ENCODE data around the gene STK17B. TPM values are rescaled to one million over a fixed set of nuclear protein-coding genes. Genes with fewer than 3 reads are reported as not detected.

The STK17B gene
- polyA plus RNA-seq, 1 donor (not counting 4 experiments of a cell fraction or from before 2014, with no cell fraction given), result 11.0 TPM

DNA sequence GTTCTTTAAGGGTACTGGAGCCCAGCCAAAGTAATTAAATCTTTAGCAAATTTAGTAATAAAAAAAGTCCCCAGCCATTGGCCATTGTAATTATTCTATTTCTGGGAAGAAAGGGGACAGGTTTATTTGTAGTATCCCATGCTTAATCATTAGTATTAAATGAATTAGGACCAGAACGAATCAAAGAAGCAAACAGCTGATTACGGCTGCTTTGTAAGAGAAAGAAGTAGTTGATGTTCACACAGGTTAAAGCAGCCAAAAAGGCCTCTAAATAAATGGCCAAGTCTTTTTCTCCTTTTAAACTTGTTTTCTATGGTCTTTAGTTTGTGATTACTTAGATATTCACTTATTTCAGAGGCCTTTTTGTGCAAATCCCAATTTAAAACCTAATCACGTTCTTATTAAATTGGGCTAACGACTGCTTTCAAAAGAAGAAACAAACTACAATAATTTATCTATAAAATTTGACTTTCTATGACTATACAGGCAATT is 54.1 kb downstream of the STK17B start:
- TF ChIP-seq, protein P1, sequence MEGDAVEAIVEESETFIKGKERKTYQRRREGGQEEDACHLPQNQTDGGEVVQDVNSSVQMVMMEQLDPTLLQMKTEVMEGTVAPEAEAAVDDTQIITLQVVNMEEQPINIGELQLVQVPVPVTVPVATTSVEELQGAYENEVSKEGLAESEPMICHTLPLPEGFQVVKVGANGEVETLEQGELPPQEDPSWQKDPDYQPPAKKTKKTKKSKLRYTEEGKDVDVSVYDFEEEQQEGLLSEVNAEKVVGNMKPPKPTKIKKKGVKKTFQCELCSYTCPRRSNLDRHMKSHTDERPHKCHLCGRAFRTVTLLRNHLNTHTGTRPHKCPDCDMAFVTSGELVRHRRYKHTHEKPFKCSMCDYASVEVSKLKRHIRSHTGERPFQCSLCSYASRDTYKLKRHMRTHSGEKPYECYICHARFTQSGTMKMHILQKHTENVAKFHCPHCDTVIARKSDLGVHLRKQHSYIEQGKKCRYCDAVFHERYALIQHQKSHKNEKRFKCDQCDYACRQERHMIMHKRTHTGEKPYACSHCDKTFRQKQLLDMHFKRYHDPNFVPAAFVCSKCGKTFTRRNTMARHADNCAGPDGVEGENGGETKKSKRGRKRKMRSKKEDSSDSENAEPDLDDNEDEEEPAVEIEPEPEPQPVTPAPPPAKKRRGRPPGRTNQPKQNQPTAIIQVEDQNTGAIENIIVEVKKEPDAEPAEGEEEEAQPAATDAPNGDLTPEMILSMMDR (optimal IDR thresholded peaks at IDR 0.05 in 1 of 3, IDR thresholded peaks at IDR 0.05 in 1 of 3, conservative IDR thresholded peaks at IDR 0.05 in 1 of 3; ENCODE audit: extremely low read depth in 1 of 3, insufficient read depth in 2 of 3, low read length in 3 of 3), result no peak
- TF ChIP-seq EZH2 (IDR thresholded peaks at IDR 0.05; ENCODE audit: low read length), result no peak
- Histone ChIP-seq H3K4me2 (ENCODE audit: control insufficient read depth, extremely low read depth, insufficient read depth, low read depth, low read length) (no peak overlapping the region), H3K9me1 (ENCODE audit: control insufficient read depth, extremely low read depth, insufficient read depth, low read length) (no peaks in the 10 kb centered on the region), H3K27ac (ENCODE audit: control insufficient read depth, insufficient read depth, low read length) (no peak overlapping the region), H3K36me3 (ENCODE audit: control insufficient read depth in 2 of 2, extremely low read depth in 1 of 2, insufficient read depth in 2 of 2, low read length in 2 of 2) (no peaks in the 10 kb centered on the region), H4K20me1 (ENCODE audit: control insufficient read depth, extremely low read depth, insufficient read depth, low read length) (no peaks in the 10 kb centered on the region), H2AFZ (ENCODE audit: control insufficient read depth, low read length) (no peak overlapping the region), H3K4me1 (ENCODE audit: control insufficient read depth, extremely low read depth, insufficient read depth, low read length) (peaks cover 2% of the 10 kb centered on the region), H3K27me3 (ENCODE audit: control insufficient read depth, extremely low read depth, insufficient read depth, low read length) (no peaks in the 10 kb centered on the region), H3K4me3 (ENCODE audit: control insufficient read depth in 2 of 3, extremely low read depth in 1 of 3, insufficient read depth in 2 of 3, low read depth in 1 of 3, low read length in 3 of 3) (no peak overlapping the region), H3K9ac (ENCODE audit: control insufficient read depth, extremely low read depth, insufficient read depth, low read length) (no peak overlapping the region), H3K9me3 (ENCODE audit: control insufficient read depth, low read depth, low read length) (no peaks in the 10 kb centered on the region), H3K79me2 (ENCODE audit: control insufficient read depth, insufficient read depth, low read length) (no peaks in the 10 kb centered on the region)
- dilution Hi-C loops (cut with MboI; ENCODE audit: extremely low pct_ligation_motif_present, low sequenced_read_pairs), result no loop called here
- DNase-seq (ENCODE audit: low read depth, low spot score) (no peak), FAIRE-seq (no peak)

GRCh38 chr2:196113061-196113974 is 58.1 kb downstream of the STK17B start:
- TF ChIP-seq, protein P1 (optimal IDR thresholded peaks at IDR 0.05 in 1 of 3, IDR thresholded peaks at IDR 0.05 in 1 of 3, conservative IDR thresholded peaks at IDR 0.05 in 1 of 3; ENCODE audit: extremely low read depth in 1 of 3, insufficient read depth in 2 of 3, low read length in 3 of 3), result no peak
- TF ChIP-seq EZH2 (IDR thresholded peaks at IDR 0.05; ENCODE audit: low read length), result no peak
- peaks cover 4% of the 10 kb centered on the region for H3K4me1 ChIP-seq (ENCODE audit: control insufficient read depth, extremely low read depth, insufficient read depth, low read length)
- H3K9me3 ChIP-seq (ENCODE audit: control insufficient read depth, low read depth, low read length), result no peaks in the 10 kb centered on the region
- DNase-seq (ENCODE audit: low read depth, low spot score) (no peak), FAIRE-seq (no peak)
- dilution Hi-C loops (cut with MboI; ENCODE audit: extremely low pct_ligation_motif_present, low sequenced_read_pairs), result no loop called here
- peak overlapping the region; percentile 8 for H2AFZ ChIP-seq (ENCODE audit: control insufficient read depth, low read length)
- H3K27me3 ChIP-seq (ENCODE audit: control insufficient read depth, extremely low read depth, insufficient read depth, low read length), result no peaks in the 10 kb centered on the region
- no peak overlapping the region for H3K9ac ChIP-seq (ENCODE audit: control insufficient read depth, extremely low read depth, insufficient read depth, low read length)
- H3K4me2 ChIP-seq (ENCODE audit: control insufficient read depth, extremely low read depth, insufficient read depth, low read depth, low read length), result no peak overlapping the region
- no peaks in the 10 kb centered on the region for H3K9me1 ChIP-seq (ENCODE audit: control insufficient read depth, extremely low read depth, insufficient read depth, low read length)
- H3K36me3 ChIP-seq (ENCODE audit: control insufficient read depth in 2 of 2, extremely low read depth in 1 of 2, insufficient read depth in 2 of 2, low read length in 2 of 2), result no peaks in the 10 kb centered on the region
- no peak overlapping the region for H3K4me3 ChIP-seq (ENCODE audit: control insufficient read depth in 2 of 3, extremely low read depth in 1 of 3, insufficient read depth in 2 of 3, low read depth in 1 of 3, low read length in 3 of 3)
- no peaks in the 10 kb centered on the region for H3K79me2 ChIP-seq (ENCODE audit: control insufficient read depth, insufficient read depth, low read length)
- no peak overlapping the region for H3K27ac ChIP-seq (ENCODE audit: control insufficient read depth, insufficient read depth, low read length)
- no peaks in the 10 kb centered on the region for H4K20me1 ChIP-seq (ENCODE audit: control insufficient read depth, extremely low read depth, insufficient read depth, low read length)

All from keratinocyte (primary cell).